Activated CD8-positive, alpha-beta memory T cell treated with anti-CD3 and anti-CD28 coated beads, Interleukin-2, amount 10 ng/mL, durations not matched to agents 7 days and 5 days (primary cell): Measurements from ENCODE around the gene LCP1. TPM values are rescaled to one million over a fixed set of nuclear protein-coding genes. Genes with fewer than 3 reads are reported as not detected.

Experiments used
- ATAC-seq: fragments of 150-1000 bp; cut with Tn5 transposase; one replicate; pipeline ENCODE4 v1.10.0; 2021; ENCODE audit warnings: moderate library complexity
- CTCF ChIA-PET: fragments of 350-600 bp; sonication (Branson Sonifier 250); formaldehyde crosslinking; loops from one replicate; lab custom pipeline; 2021; ENCODE audit warnings: antibody characterized with exemption; lab: Charles Lee
- DNase-seq: peaks from one replicate; pipeline ENCODE4 v3.0.0-alpha.2; 2020
- H3K27ac Mint-ChIP-seq: one replicate; pipeline ENCODE4 v1.8.0; 2021; ENCODE audit warnings: mild to moderate bottlenecking, mixed read lengths
- H3K27me3 Mint-ChIP-seq: one replicate; pipeline ENCODE4 v1.8.0; 2021; ENCODE audit warnings: mixed read lengths
- H3K36me3 Mint-ChIP-seq: one replicate; pipeline ENCODE4 v1.8.0; 2021; ENCODE audit warnings: mild to moderate bottlenecking, mixed read lengths
- H3K4me1 Mint-ChIP-seq: one replicate; pipeline ENCODE4 v1.8.0; 2021; ENCODE audit warnings: mixed read lengths
- H3K4me3 Mint-ChIP-seq: one replicate; pipeline ENCODE4 v1.8.0; 2021; ENCODE audit warnings: mild to moderate bottlenecking, moderate library complexity, mixed read lengths
- H3K9me3 Mint-ChIP-seq: one replicate; pipeline ENCODE4 v1.8.0; 2022; ENCODE audit warnings: low read depth, mixed read lengths
- total RNA-seq, 2 experiments: library from RNA; stranded (reverse); gene quantifications; one replicate each; pipeline ENCODE4 v1.2.3, GENCODE V29; 2021

Gene LCP1
- total RNA-seq, 2 experiments from 2014 or later, result 923 to 1,101 TPM

DNA sequence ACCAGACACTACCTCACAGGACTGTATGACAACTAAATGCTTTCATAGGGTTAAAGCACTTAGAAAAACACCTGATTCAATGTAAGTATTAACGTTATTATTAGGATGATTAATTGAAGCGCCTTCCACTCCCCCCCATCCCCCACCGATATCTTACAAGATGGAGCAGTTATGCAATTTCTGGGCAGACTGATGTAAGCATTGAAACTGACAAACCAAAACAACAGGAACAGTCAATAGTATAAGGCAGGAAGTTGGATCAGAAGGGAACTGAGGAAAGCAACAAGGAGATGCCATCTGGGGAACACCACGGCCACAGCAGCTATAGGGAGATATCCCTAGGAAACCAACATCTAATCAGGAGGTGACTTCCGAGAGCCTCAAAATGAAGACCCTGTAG lies 3.8 kb downstream of the LCP1 start:
- DNase-seq (no peak), ATAC-seq (no peak)
- H3K4me1 Mint-ChIP-seq, result peaks cover 52% of the 10 kb centered on the region
- H3K4me3 Mint-ChIP-seq, result peak overlapping the region; percentile 96
- H3K27ac Mint-ChIP-seq, result peak overlapping the region; percentile 77
- H3K36me3 Mint-ChIP-seq, result peaks cover 66% of the 10 kb centered on the region
- H3K27me3 Mint-ChIP-seq, result no peaks in the 10 kb centered on the region
- CTCF ChIA-PET, result interaction anchor here (1.8 to 3.0 kb wide), 2 partner anchors 8 to 18 kb away, joined by 9 to 21 read pairs; no protein-coding TSS in a partner anchor
- H3K9me3 Mint-ChIP-seq, result no peaks in the 10 kb centered on the region

DNA sequence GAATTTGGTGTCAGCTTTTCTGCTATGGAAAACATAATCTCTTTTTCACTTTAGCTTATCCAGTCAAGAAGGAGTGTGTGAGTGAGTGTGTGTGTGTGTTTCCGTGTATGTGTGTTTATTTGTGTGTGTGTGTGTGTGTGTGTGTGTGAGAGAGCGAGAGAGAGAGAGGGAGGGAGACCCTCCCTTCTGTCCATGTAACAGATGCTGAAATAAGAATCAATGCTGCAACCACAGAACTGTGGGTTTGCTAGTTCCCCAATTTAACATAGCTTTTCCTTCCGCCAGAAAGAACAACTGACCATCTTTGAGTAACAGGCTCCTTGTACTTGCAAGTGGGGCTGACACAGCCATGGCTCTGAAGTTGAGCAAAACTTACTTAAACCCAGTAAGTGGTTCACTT lies 5.2 kb downstream of the LCP1 start:
- H3K4me3 Mint-ChIP-seq, result peak overlapping the region; percentile 96

GRCh38 chr13:46173656-46174055 lies 8.3 kb downstream of the LCP1 start:
- ATAC-seq (peak; percentile 31), DNase-seq (peak; percentile 69)
- peaks cover 81% of the 10 kb centered on the region for H3K36me3 Mint-ChIP-seq
- peak overlapping the region; percentile 68 for H3K4me3 Mint-ChIP-seq
- CTCF ChIA-PET, result interaction anchor here (0.7 to 7.9 kb wide), 6 partner anchors 9 to 26 kb away, joined by 3 to 56 read pairs (median 8); partner anchors contain the start of gene LCP1
- peak overlapping the region; percentile 91 for H3K27ac Mint-ChIP-seq
- no peaks in the 10 kb centered on the region for H3K27me3 Mint-ChIP-seq
- H3K9me3 Mint-ChIP-seq, result no peaks in the 10 kb centered on the region
- peaks cover 87% of the 10 kb centered on the region for H3K4me1 Mint-ChIP-seq

More for the DNA sequence above, 5.2 kb downstream of the LCP1 start:
- Mint-ChIP-seq H3K4me1 (peaks cover 56% of the 10 kb centered on the region), H3K27ac (peak overlapping the region; percentile 77), H3K27me3 (no peaks in the 10 kb centered on the region), H3K9me3 (no peaks in the 10 kb centered on the region), H3K36me3 (peaks cover 73% of the 10 kb centered on the region)
- no peak for ATAC-seq
- CTCF ChIA-PET, result interaction anchor here (1.4 to 3.0 kb wide), 3 partner anchors 10 to 119 kb away, joined by 4 to 21 read pairs (median 11); no protein-coding TSS in a partner anchor
- no peak for DNase-seq

GRCh38 chr13:46172531-46172991 lies 9.4 kb downstream of the LCP1 start:
- peaks cover 91% of the 10 kb centered on the region for H3K4me1 Mint-ChIP-seq
- peak overlapping the region; percentile 91 for H3K27ac Mint-ChIP-seq
- no peaks in the 10 kb centered on the region for H3K9me3 Mint-ChIP-seq
- H3K36me3 Mint-ChIP-seq, result peaks cover 80% of the 10 kb centered on the region
- peak; percentile 75 for ATAC-seq
- peak; percentile 95 for DNase-seq
- H3K27me3 Mint-ChIP-seq, result no peaks in the 10 kb centered on the region
- CTCF ChIA-PET, result interaction anchor here (0.9 to 7.9 kb wide), 10 partner anchors 10 to 831 kb away, joined by 3 to 56 read pairs (median 4); partner anchors contain the start of genes LCP1 and LRRC63
- H3K4me3 Mint-ChIP-seq, result peak overlapping the region; percentile 68

- DNase-seq, result no peak
- peak overlapping the region; percentile 68 for H3K4me3 Mint-ChIP-seq
- CTCF ChIA-PET, result interaction anchor here (0.9 to 7.9 kb wide), 9 partner anchors 11 to 801 kb away, joined by 3 to 56 read pairs (median 4); partner anchors contain the start of gene LCP1
- no peak for ATAC-seq
- H3K36me3 Mint-ChIP-seq, result peaks cover 78% of the 10 kb centered on the region
- H3K4me1 Mint-ChIP-seq, result peaks cover 94% of the 10 kb centered on the region
- no peaks in the 10 kb centered on the region for H3K9me3 Mint-ChIP-seq
- no peaks in the 10 kb centered on the region for H3K27me3 Mint-ChIP-seq
- H3K27ac Mint-ChIP-seq, result peak overlapping the region; percentile 91
Observed at GRCh38 chr13:46171739-46172138, 10.2 kb downstream of the LCP1 start.

DNA sequence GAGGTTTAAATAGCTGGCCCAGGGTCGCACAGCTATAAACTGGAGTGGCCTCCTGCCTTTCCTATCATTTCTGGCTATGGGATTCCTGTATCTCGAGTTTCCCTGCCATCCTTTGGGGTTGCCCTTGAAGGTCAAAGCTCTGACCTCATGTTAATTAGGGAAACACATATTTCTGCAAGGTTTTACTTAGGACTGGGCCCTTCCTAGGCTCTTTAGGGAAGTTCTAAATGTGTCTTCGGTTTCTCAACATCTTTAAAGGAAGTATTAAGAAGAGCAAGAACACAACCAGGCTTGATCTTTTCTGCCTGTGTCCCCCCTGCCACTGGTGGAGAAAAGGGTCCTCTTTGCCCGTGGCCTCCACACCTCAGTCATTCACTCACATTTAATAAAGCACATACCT lies 10.8 kb downstream of the LCP1 start:
- H3K36me3 Mint-ChIP-seq, result peaks cover 78% of the 10 kb centered on the region
- CTCF ChIA-PET, result interaction anchor here (1.3 to 7.9 kb wide), 7 partner anchors 7 to 800 kb away, joined by 3 to 56 read pairs (median 9); partner anchors contain the start of gene LCP1
- H3K4me3 Mint-ChIP-seq, result peak overlapping the region; percentile 68
- peaks cover 93% of the 10 kb centered on the region for H3K4me1 Mint-ChIP-seq
- H3K9me3 Mint-ChIP-seq, result no peaks in the 10 kb centered on the region
- H3K27me3 Mint-ChIP-seq, result no peaks in the 10 kb centered on the region
- DNase-seq (no peak), ATAC-seq (no peak)
- peak overlapping the region; percentile 91 for H3K27ac Mint-ChIP-seq

GRCh38 chr13:46170687-46171086 lies 11.3 kb downstream of the LCP1 start:
- H3K27ac Mint-ChIP-seq, result peak overlapping the region; percentile 91
- ATAC-seq, result peak; percentile 7
- peak overlapping the region; percentile 68 for H3K4me3 Mint-ChIP-seq
- peaks cover 94% of the 10 kb centered on the region for H3K4me1 Mint-ChIP-seq
- CTCF ChIA-PET, result interaction anchor here (1.0 to 7.9 kb wide), 8 partner anchors 8 to 799 kb away, joined by 3 to 56 read pairs (median 7); partner anchors contain the start of gene LCP1
- peaks cover 76% of the 10 kb centered on the region for H3K36me3 Mint-ChIP-seq
- no peak for DNase-seq
- no peaks in the 10 kb centered on the region for H3K27me3 Mint-ChIP-seq
- H3K9me3 Mint-ChIP-seq, result no peaks in the 10 kb centered on the region

- no peak for DNase-seq
- Mint-ChIP-seq H3K27me3 (no peaks in the 10 kb centered on the region), H3K36me3 (peaks cover 76% of the 10 kb centered on the region), H3K4me1 (peaks cover 94% of the 10 kb centered on the region), H3K27ac (peak overlapping the region; percentile 91), H3K4me3 (peak overlapping the region; percentile 68), H3K9me3 (no peaks in the 10 kb centered on the region)
- no peak for ATAC-seq
- CTCF ChIA-PET, result interaction anchor here (1.0 to 7.9 kb wide), 7 partner anchors 8 to 119 kb away, joined by 3 to 56 read pairs (median 9); partner anchors contain the start of gene LCP1
Observed at GRCh38 chr13:46170268-46170667, 11.7 kb downstream of the LCP1 start.

- H3K4me1 Mint-ChIP-seq, result peaks cover 92% of the 10 kb centered on the region
- H3K27ac Mint-ChIP-seq, result peak overlapping the region; percentile 91
- DNase-seq (no peak), ATAC-seq (no peak)
- no peaks in the 10 kb centered on the region for H3K9me3 Mint-ChIP-seq
- H3K27me3 Mint-ChIP-seq, result no peaks in the 10 kb centered on the region
- CTCF ChIA-PET, result interaction anchor here (1.0 to 7.9 kb wide), 5 partner anchors 9 to 120 kb away, joined by 3 to 56 read pairs (median 9); partner anchors contain the start of gene LCP1
- H3K4me3 Mint-ChIP-seq, result peak overlapping the region; percentile 68
- peaks cover 73% of the 10 kb centered on the region for H3K36me3 Mint-ChIP-seq
Observed at GRCh38 chr13:46169758-46170157, 12.2 kb downstream of the LCP1 start.

DNA sequence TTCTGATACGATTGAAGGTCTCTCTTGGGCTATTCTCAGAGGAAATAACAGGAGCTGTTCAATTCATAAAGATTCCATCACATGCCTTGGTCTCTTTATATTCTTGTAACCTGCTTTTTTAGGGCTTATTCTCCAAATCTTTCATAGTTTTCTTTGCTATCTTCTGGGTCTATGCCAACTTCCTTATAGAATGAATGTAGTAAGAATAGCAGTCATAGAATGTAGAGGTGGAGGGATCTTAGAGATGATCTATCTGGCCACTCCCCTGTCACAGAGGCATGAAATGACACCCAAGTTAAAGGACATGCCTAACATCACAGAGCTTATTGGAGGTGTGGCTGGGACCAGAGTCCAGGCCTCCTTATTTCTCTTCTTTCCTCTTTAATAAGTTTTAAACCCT lies 13.2 kb downstream of the LCP1 start:
- CTCF ChIA-PET, result interaction anchor here (0.7 to 7.9 kb wide), 6 partner anchors 9 to 127 kb away, joined by 3 to 46 read pairs (median 4); partner anchors contain the start of gene LCP1
- peaks cover 74% of the 10 kb centered on the region for H3K36me3 Mint-ChIP-seq
- H3K27me3 Mint-ChIP-seq, result no peaks in the 10 kb centered on the region
- H3K4me1 Mint-ChIP-seq, result peaks cover 93% of the 10 kb centered on the region
- H3K4me3 Mint-ChIP-seq, result peak overlapping the region; percentile 68
- no peak for DNase-seq
- H3K27ac Mint-ChIP-seq, result peak overlapping the region; percentile 91
- H3K9me3 Mint-ChIP-seq, result no peaks in the 10 kb centered on the region
- no peak for ATAC-seq

DNA sequence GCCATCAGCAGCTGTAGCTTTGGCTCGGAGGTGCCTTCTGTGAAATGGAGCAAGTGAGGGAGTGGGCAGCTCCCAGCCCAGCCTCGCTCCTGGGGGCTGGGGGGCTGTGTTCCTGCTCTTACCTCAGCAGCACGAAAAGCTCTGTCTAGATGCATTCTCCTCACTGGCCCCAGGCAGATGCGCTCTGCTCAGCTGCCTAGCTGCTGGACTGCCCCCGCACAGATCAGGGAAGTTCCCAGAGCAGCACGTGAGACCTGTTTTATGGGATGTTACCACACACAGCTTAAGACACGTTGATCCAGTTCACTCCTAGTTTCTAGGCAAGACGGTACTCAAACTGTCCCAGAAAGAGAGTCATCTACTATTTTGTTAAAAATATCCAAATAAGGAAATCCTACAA lies 13.6 kb downstream of the LCP1 start:
- Mint-ChIP-seq H3K27me3 (no peaks in the 10 kb centered on the region), H3K36me3 (peaks cover 71% of the 10 kb centered on the region), H3K27ac (peak overlapping the region; percentile 91), H3K4me1 (peaks cover 89% of the 10 kb centered on the region), H3K9me3 (no peaks in the 10 kb centered on the region), H3K4me3 (peak overlapping the region; percentile 68)
- CTCF ChIA-PET, result interaction anchor here (0.7 to 7.9 kb wide), 6 partner anchors 8 to 128 kb away, joined by 3 to 46 read pairs (median 4); partner anchors contain the start of gene LCP1
- DNase-seq (no peak), ATAC-seq (peak; percentile 7)

- H3K9me3 Mint-ChIP-seq, result no peaks in the 10 kb centered on the region
- peaks cover 86% of the 10 kb centered on the region for H3K4me1 Mint-ChIP-seq
- CTCF ChIA-PET, result interaction anchor here (0.8 to 7.9 kb wide), 6 partner anchors 9 to 123 kb away, joined by 3 to 46 read pairs (median 5); partner anchors contain the start of gene LCP1
- H3K27me3 Mint-ChIP-seq, result no peaks in the 10 kb centered on the region
- peaks cover 70% of the 10 kb centered on the region for H3K36me3 Mint-ChIP-seq
- peak overlapping the region; percentile 91 for H3K27ac Mint-ChIP-seq
- DNase-seq, result no peak
- ATAC-seq, result no peak
- H3K4me3 Mint-ChIP-seq, result peak overlapping the region; percentile 33
Observed at GRCh38 chr13:46166947-46167610, 14.9 kb downstream of the LCP1 start.

DNA sequence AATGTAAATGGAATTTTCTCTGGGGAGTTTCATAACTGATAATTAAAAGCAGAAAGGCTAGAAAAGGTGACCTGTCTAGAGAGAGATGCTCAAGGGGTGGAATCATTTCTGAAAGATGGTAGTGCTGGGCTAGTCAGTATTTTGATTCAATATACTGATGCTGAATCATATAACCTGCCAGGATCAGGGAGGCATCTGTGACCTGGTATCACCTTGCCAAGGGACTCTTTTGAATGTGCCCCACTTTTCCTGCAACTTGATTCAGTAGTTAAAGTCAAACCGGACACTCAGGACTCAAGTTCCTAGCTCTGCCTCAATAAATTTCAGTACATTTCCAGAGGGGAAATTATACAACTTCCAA lies 15.8 kb downstream of the LCP1 start:
- no peak for DNase-seq
- CTCF ChIA-PET, result interaction anchor here (0.8 to 1.9 kb wide), 4 partner anchors 10 to 123 kb away, joined by 3 to 11 read pairs (median 5); no protein-coding TSS in a partner anchor
- Mint-ChIP-seq H3K4me1 (peaks cover 86% of the 10 kb centered on the region), H3K27me3 (no peaks in the 10 kb centered on the region), H3K27ac (peak overlapping the region; percentile 58), H3K9me3 (no peaks in the 10 kb centered on the region), H3K4me3 (peak overlapping the region; percentile 27), H3K36me3 (peaks cover 71% of the 10 kb centered on the region)
- no peak for ATAC-seq
